Natural killer cell treated with Interleukin-12 subunit alpha and Interleukin-12 subunit beta and Interleukin-15 and Interleukin-18, amount 100 ng/mL, for 72 hours (primary cell): ENCODE data around the gene PPT2. TPM values are rescaled to one million over a fixed set of nuclear protein-coding genes. Genes with fewer than 3 reads are reported as not detected.

ENCODE experiments used
- ATAC-seq, 2 donors: fragments of 150-1000 bp; cut with Tn5 transposase in 1 of 2; sonication (Bioruptor Pico), chemical (Tn5 transposase) in 1 of 2; 2 replicates each; pipeline ENCODE4 v1.10.0; 2021
- DNase-seq: peaks from one replicate; pipeline ENCODE4 v3.0.0; 2022; ENCODE audit warnings: low spot score
- H3K27ac Mint-ChIP-seq, 2 donors: 1 replicate in 1 of 2; 2 replicates in 1 of 2; pipeline ENCODE4 v1.8.0; 2022; ENCODE audit warnings: mixed read lengths in 2 of 2, mild to moderate bottlenecking in 1 of 2, moderate library complexity in 1 of 2
- H3K27me3 Mint-ChIP-seq, 2 donors: 1 replicate in 1 of 2; 2 replicates in 1 of 2; pipeline ENCODE4 v1.8.0; 2022; ENCODE audit warnings: mixed read lengths in 2 of 2
- H3K36me3 Mint-ChIP-seq: one replicate; pipeline ENCODE4 v1.8.0; 2022; ENCODE audit warnings: mixed read lengths
- H3K4me1 Mint-ChIP-seq, 2 donors: 1 replicate in 1 of 2; 2 replicates in 1 of 2; pipeline ENCODE4 v1.8.0; 2022; ENCODE audit warnings: low read depth in 2 of 2, mixed read lengths in 2 of 2, mild to moderate bottlenecking in 1 of 2
- H3K4me3 Mint-ChIP-seq: one replicate; pipeline ENCODE4 v1.8.0; 2022; ENCODE audit warnings: mixed read lengths
- H3K9me3 Mint-ChIP-seq: 2 replicates; pipeline ENCODE4 v1.8.0; 2022; ENCODE audit warnings: mixed read lengths
- total RNA-seq, 2 donors: library from RNA; stranded (reverse); gene quantifications; one replicate each; pipeline ENCODE4 v1.2.3, GENCODE V29; 2022

PPT2 gene, protein sequence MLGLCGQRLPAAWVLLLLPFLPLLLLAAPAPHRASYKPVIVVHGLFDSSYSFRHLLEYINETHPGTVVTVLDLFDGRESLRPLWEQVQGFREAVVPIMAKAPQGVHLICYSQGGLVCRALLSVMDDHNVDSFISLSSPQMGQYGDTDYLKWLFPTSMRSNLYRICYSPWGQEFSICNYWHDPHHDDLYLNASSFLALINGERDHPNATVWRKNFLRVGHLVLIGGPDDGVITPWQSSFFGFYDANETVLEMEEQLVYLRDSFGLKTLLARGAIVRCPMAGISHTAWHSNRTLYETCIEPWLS
- total RNA-seq, result 10 to 100 TPM; 10.8 to 32.3 TPM

GRCh38 chr6:32153564-32154513 lies at the start of gene PPT2:
PPT2 (plus strand) TSS chr6:32154141; CDS start chr6:32154595, 454 bp downstream.
- Mint-ChIP-seq H3K27ac (peak within 1 kb of the TSS; percentile 79 to 92), H3K27me3 (peaks cover 18 to 22% of the 10 kb centered on the region in 2 donors), H3K4me3 (peak within 1 kb of the TSS; percentile 99), H3K9me3 (no peaks in the 10 kb centered on the region), H3K36me3 (peaks cover 13% of the 10 kb centered on the region), H3K4me1 (peaks cover 39 to 52% of the 10 kb centered on the region in 2 donors)
- ATAC-seq (peak; percentile 84 to 86), DNase-seq (peak; percentile 84)

GRCh38 chr6:32105433-32105832 lies 48.5 kb upstream of the PPT2 start:
- H3K36me3 Mint-ChIP-seq, result no peaks in the 10 kb centered on the region
- no peak overlapping the region for H3K27ac Mint-ChIP-seq
- no peaks in the 10 kb centered on the region for H3K9me3 Mint-ChIP-seq
- H3K27me3 Mint-ChIP-seq, result peaks cover 29 to 40% of the 10 kb centered on the region in 2 donors
- ATAC-seq, result no peak
- H3K4me3 Mint-ChIP-seq, result no peak overlapping the region
- H3K4me1 Mint-ChIP-seq, result peaks cover 0 to 18% of the 10 kb centered on the region in 2 donors
- no peak for DNase-seq

DNA sequence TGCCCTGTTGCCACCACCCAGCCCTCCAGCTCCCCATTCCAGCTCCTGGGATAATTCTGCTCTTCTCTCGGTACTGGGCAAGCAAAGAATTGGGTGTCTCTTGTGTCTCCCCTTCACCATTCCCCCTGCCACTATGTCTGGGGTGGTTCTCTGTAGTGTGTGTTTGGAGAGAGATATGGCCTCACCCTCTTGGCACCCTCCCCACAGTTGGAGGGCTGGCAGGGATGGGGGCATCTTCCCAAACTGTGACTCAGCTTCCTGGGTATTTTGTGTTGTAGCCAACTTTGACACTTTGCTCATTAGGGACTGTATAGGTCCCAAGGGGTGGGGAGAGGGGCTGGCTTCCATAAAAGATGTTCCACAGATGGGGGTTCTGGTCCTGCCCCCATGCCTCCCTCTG lies 46.5 kb upstream of the PPT2 start:
- no peak for DNase-seq
- ATAC-seq, result no peak
- H3K4me1 Mint-ChIP-seq, result peaks cover 0 to 22% of the 10 kb centered on the region in 2 donors

GRCh38 chr6:32108094-32108627 lies 45.8 kb upstream of the PPT2 start:
- Mint-ChIP-seq H3K9me3 (no peaks in the 10 kb centered on the region), H3K4me3 (no peak overlapping the region), H3K36me3 (no peaks in the 10 kb centered on the region), H3K4me1 (peaks cover 0 to 24% of the 10 kb centered on the region in 2 donors), H3K27ac (no peak overlapping the region), H3K27me3 (peaks cover 29 to 38% of the 10 kb centered on the region in 2 donors)
- ATAC-seq (no peak), DNase-seq (no peak)

More for the DNA sequence above, 46.5 kb upstream of the PPT2 start:
- H3K9me3 Mint-ChIP-seq, result no peaks in the 10 kb centered on the region
- H3K27me3 Mint-ChIP-seq, result peaks cover 29 to 40% of the 10 kb centered on the region in 2 donors
- no peak overlapping the region for H3K27ac Mint-ChIP-seq
- H3K4me3 Mint-ChIP-seq, result no peak overlapping the region
- H3K36me3 Mint-ChIP-seq, result no peaks in the 10 kb centered on the region

DNA sequence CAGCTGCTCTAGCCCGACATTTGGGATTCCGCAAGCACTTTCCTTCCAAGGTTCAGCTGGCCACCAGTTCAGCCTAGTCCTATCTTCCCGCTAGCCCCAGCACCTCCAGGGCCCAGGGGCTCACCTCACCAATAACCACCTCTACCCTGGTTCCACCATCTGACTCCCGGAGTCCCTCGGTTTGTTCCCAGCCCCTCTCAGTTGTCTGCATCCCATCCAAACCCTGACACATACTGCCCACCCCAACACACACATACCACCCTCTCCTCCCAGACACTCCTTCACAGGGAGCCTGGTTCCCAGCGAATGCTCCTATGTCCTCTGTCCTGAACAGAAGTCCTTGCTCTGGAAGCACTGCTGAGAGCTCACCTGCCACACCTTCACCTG lies 45.2 kb upstream of the PPT2 start:
- peaks cover 27 to 33% of the 10 kb centered on the region in 2 donors for H3K27me3 Mint-ChIP-seq
- no peak overlapping the region for H3K27ac Mint-ChIP-seq
- H3K36me3 Mint-ChIP-seq, result no peaks in the 10 kb centered on the region
- DNase-seq, result no peak
- peaks cover 0 to 25% of the 10 kb centered on the region in 2 donors for H3K4me1 Mint-ChIP-seq
- H3K4me3 Mint-ChIP-seq, result no peak overlapping the region
- ATAC-seq, result no peak
- H3K9me3 Mint-ChIP-seq, result no peaks in the 10 kb centered on the region

DNA sequence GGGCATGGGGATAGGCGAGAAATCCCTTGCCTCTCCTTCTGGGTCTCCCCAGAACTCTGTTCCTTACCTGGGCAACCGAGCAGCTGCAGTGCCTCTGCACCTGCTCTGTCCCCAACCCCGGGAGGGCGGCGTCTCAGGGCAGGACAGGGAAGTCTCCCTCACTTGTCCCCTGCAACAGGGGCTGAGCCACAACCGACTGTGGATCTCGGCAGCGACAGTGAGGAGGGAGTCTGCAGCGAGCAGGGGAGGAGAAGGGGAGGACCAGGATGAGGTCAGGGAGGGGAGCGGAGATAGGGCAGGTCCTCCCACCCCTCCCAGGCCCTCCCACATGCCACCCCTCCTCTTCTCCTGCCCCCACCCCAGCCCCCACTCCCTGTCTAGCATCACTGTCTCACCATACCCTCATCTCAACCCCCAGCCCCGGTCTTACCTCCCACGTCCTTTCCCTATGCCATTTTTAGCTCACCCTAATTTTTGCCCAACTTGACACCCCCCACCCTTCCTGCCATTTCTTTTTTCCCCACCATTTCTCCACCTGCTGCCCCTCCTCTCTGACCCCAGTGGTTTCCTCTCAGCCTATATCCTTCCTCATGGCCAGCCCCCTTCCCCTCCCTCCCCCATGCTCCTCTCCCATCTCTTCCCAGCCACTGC lies 44.7 kb upstream of the PPT2 start, which contains the start of gene TNXB:
TNXB (minus strand) TSS at position 225 of the 651 bp plus-strand sequence. CDS start 11,140 bp downstream, outside the sequence.
- Mint-ChIP-seq H3K27me3 (peaks cover 25 to 30% of the 10 kb centered on the region in 2 donors), H3K27ac (no peak within 1 kb of the TSS), H3K36me3 (no peaks in the 10 kb centered on the region), H3K9me3 (no peaks in the 10 kb centered on the region), H3K4me3 (no peak within 1 kb of the TSS), H3K4me1 (peaks cover 0 to 25% of the 10 kb centered on the region in 2 donors)
- DNase-seq, result no peak
- peak in 1 of 2 donors; percentile 32 for ATAC-seq

GRCh38 chr6:32109765-32110160 lies 44.2 kb upstream of the PPT2 start:
- Mint-ChIP-seq H3K27me3 (peaks cover 22 to 24% of the 10 kb centered on the region in 2 donors), H3K36me3 (no peaks in the 10 kb centered on the region), H3K4me3 (no peak overlapping the region), H3K27ac (no peak overlapping the region), H3K9me3 (no peaks in the 10 kb centered on the region), H3K4me1 (peaks cover 0 to 25% of the 10 kb centered on the region in 2 donors)
- DNase-seq, result no peak
- no peak for ATAC-seq

GRCh38 chr6:32110632-32111031 lies 43.3 kb upstream of the PPT2 start:
- Mint-ChIP-seq H3K27me3 (peaks cover 16 to 18% of the 10 kb centered on the region in 2 donors), H3K4me3 (no peak overlapping the region), H3K36me3 (no peaks in the 10 kb centered on the region), H3K9me3 (no peaks in the 10 kb centered on the region), H3K27ac (no peak overlapping the region), H3K4me1 (peaks cover 0 to 25% of the 10 kb centered on the region in 2 donors)
- ATAC-seq, result no peak
- no peak for DNase-seq

DNA sequence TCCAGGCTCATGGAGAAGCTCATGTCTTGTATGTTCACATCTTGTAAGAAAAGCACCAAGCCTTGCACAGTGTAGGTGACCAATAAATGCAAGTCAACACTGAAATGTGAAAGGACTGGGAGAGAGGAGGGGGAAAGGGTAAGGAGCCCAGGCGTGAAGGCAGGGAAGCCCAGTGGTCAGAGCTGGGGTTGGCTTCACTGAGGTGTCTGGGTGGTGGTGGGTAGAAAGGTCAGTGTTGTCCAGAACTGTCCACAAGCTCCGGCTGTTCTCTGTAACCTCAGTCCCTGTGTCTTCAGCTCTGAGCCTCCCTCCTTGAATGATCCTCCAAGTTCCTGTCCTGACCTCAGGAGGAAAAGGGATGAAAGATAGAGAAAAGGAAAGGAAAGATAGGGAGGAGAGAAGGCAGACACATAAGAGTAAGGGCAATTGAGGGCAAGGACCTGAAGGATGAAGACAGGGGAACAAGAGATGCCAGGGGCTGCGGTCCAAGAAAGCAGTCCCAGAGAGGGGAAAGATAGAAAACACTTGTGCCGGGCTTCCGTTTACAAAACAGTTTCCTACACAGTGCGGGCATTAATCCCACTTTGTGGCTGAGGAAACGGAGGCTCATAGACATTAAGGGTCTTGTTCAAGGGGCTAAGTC lies 42.4 kb upstream of the PPT2 start:
- Mint-ChIP-seq H3K36me3 (no peaks in the 10 kb centered on the region), H3K9me3 (no peaks in the 10 kb centered on the region), H3K27me3 (peaks cover 13% of the 10 kb centered on the region in 2 donors), H3K4me1 (peaks cover 0 to 25% of the 10 kb centered on the region in 2 donors), H3K4me3 (no peak overlapping the region), H3K27ac (no peak overlapping the region)
- ATAC-seq (no peak), DNase-seq (no peak)

GRCh38 chr6:32112431-32112980 lies 41.4 kb upstream of the PPT2 start:
- peaks cover 0 to 24% of the 10 kb centered on the region in 2 donors for H3K4me1 Mint-ChIP-seq
- no peak for ATAC-seq
- H3K27me3 Mint-ChIP-seq, result peaks cover 10 to 11% of the 10 kb centered on the region in 2 donors
- DNase-seq, result no peak
- H3K9me3 Mint-ChIP-seq, result no peaks in the 10 kb centered on the region
- H3K4me3 Mint-ChIP-seq, result no peak overlapping the region
- H3K36me3 Mint-ChIP-seq, result no peaks in the 10 kb centered on the region
- H3K27ac Mint-ChIP-seq, result peak overlapping the region in 1 of 2 donors; percentile 32

DNA sequence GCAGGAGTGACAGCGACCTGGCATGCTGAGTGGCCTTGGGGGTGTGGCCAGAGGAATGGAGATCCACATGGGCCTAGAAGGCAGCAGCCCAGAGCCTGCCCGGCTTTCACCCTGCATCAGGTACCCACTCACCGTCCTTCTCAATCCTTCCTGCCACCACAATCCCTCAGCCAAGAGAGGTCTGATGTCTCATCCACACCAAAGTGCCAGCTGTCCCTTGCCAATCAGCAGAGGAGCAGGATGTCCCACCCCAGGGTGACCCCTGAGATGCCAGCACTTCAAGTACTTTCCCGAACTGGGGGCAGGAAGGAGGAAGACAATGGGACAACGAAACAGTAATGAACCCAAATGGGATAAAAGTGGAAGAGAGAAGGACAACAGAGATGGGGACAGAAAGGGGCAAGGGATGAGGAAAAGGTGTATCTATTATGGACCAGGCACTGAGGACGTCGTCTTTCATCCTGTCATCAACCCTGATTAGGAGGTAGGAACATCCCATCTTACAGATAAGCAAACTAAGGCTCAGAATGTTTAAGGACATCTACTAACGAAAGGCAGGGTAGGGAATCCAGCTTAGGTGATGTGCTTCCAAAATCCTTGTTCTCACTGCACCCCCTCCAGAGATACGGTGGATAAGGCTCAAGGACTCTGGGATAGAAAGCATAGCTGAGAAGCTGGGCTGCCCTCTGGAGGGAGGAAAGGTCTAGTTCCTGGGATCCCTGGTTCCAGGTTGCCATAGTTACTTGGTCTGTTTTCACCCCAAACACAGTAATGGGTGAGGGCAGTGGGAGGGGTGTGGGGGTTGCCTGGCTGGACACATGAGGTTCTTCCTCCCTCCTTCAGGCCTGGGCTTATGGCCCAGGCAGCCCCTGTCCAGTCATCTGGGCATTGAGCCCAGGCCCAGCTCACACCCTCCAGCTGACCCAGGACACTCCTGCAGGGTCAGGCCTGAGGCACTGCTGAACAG lies 40.3 kb upstream of the PPT2 start:
- no peaks in the 10 kb centered on the region for H3K36me3 Mint-ChIP-seq
- DNase-seq, result no peak
- no peak overlapping the region for H3K4me3 Mint-ChIP-seq
- peak in 1 of 2 donors; percentile 12 for ATAC-seq
- H3K27ac Mint-ChIP-seq, result peak overlapping the region in 1 of 2 donors; percentile 32
- no peaks in the 10 kb centered on the region for H3K9me3 Mint-ChIP-seq
- peaks cover 0 to 22% of the 10 kb centered on the region in 2 donors for H3K4me1 Mint-ChIP-seq
- H3K27me3 Mint-ChIP-seq, result peaks cover 4% of the 10 kb centered on the region in 2 donors

- Mint-ChIP-seq H3K27ac (peak overlapping the region in 1 of 2 donors; percentile 34), H3K36me3 (no peaks in the 10 kb centered on the region), H3K9me3 (no peaks in the 10 kb centered on the region), H3K4me1 (peaks cover 0 to 19% of the 10 kb centered on the region in 2 donors), H3K4me3 (no peak overlapping the region), H3K27me3 (no peaks in the 10 kb centered on the region)
- DNase-seq (no peak), ATAC-seq (no peak)
Measured at GRCh38 chr6:32114796-32115195, 39.1 kb upstream of the PPT2 start.
